HG02588 (cell line): ENCODE measurements around the gene PLCB1.
"Not testable (repeated sequence)": the region's sequence is repeated elsewhere in the genome, so short reads cannot be mapped to it uniquely, and the experiment has no call there.

Experiments used
- ATAC-seq: cut with Tn5 transposase; IDR thresholded peaks from one replicate; pipeline ENCODE4 v1.9.1; 2021; ENCODE audit warnings: mild to moderate bottlenecking, moderate library complexity; ENCODE audit not compliant: unreplicated experiment

The PLCB1 gene

GRCh38 chr20:8131598-8132483 lies at the start of gene PLCB1:
TSS of gene PLCB1 (plus strand) at chr20:8132266. CDS start at chr20:8132652, 386 bp downstream.
- ATAC-seq = peak; percentile 81

- no peak for ATAC-seq
These were observed 49.1 kb upstream of the PLCB1 start for GRCh38 chr20:8082989-8083388.

GRCh38 chr20:8089668-8090067 lies 42.4 kb upstream of the PLCB1 start:
- no peak for ATAC-seq

GRCh38 chr20:8094415-8094818 lies 37.6 kb upstream of the PLCB1 start:
- ATAC-seq = no peak

- no peak for ATAC-seq
These were observed 37.2 kb upstream of the PLCB1 start for GRCh38 chr20:8094850-8095249.

GRCh38 chr20:8095648-8096572 lies 36.2 kb upstream of the PLCB1 start:
- ATAC-seq = no peak

GRCh38 chr20:8097307-8097706 lies 34.8 kb upstream of the PLCB1 start:
- ATAC-seq = no peak

GRCh38 chr20:8104252-8104651 lies 27.8 kb upstream of the PLCB1 start:
- ATAC-seq = no peak

GRCh38 chr20:8114612-8115011 lies 17.5 kb upstream of the PLCB1 start:
- not testable (repeated sequence) for ATAC-seq

- ATAC-seq = no peak
These were observed 16.6 kb upstream of the PLCB1 start for GRCh38 chr20:8115436-8115835.

- no peak for ATAC-seq
These were observed 15.8 kb upstream of the PLCB1 start for GRCh38 chr20:8116067-8116811.

- no peak for ATAC-seq
These were observed 14.4 kb upstream of the PLCB1 start for GRCh38 chr20:8117636-8118035.

- no peak for ATAC-seq
These were observed 14.0 kb upstream of the PLCB1 start for GRCh38 chr20:8118039-8118438.

GRCh38 chr20:8118760-8119159 lies 13.3 kb upstream of the PLCB1 start:
- ATAC-seq = no peak

GRCh38 chr20:8121666-8122065 lies 10.4 kb upstream of the PLCB1 start:
- no peak for ATAC-seq

GRCh38 chr20:8124639-8125038 lies 7.4 kb upstream of the PLCB1 start:
- ATAC-seq = no peak

- no peak for ATAC-seq
These were observed 5.9 kb upstream of the PLCB1 start for GRCh38 chr20:8126181-8126580.

GRCh38 chr20:8126841-8127378 lies 5.2 kb upstream of the PLCB1 start:
- no peak for ATAC-seq

GRCh38 chr20:8127553-8128255 lies 4.4 kb upstream of the PLCB1 start:
- peak; percentile 76 for ATAC-seq
